HEK293 (cell line): ENCODE results near the gene FBXL7.

Experiments used
- CTCF ChIA-PET: fragments of 350-600 bp; formaldehyde crosslinking; extraction: SDS; loops from one replicate; lab custom pipeline; 2021; ENCODE audit warnings: antibody characterized with exemption; lab: Yijun Ruan, JAX
- POLR2A ChIA-PET: fragments of 300-600 bp; formaldehyde crosslinking; extraction: SDS; loops from one replicate; lab custom pipeline; 2020; ENCODE audit warnings: antibody characterized with exemption, inconsistent platforms; lab: Yijun Ruan, JAX
- H3K27ac ChIP-seq: fragments of 200-500 bp; sonication (Bioruptor generic); 2 replicates; pipeline ENCODE4 v1.5.1; 2014; ENCODE audit warnings: low read depth, low read length, control low read depth, inconsistent platforms; ENCODE audit errors: extremely low read depth
- H3K36me3 ChIP-seq, 2 experiments: fragments of 200-500 bp in 1 of 2; sonication (Bioruptor generic) in 1 of 2; 1 replicate in 1 of 2; 2 replicates in 1 of 2; pipeline ENCODE4 v1.5.1; 2014 to 2017; ENCODE audit warnings: inconsistent platforms in 2 of 2, low read length in 2 of 2; ENCODE audit not compliant: control insufficient read depth in 2 of 2, insufficient read depth in 1 of 2
- H3K4me1 ChIP-seq: fragments of 200-500 bp; sonication (Bioruptor generic); 2 replicates; pipeline ENCODE4 v1.5.1; 2014; ENCODE audit warnings: mild to moderate bottlenecking, low read length, inconsistent platforms; ENCODE audit not compliant: control insufficient read depth, insufficient read depth
- H3K4me3 ChIP-seq: 2 replicates; pipeline ENCODE4 v1.5.1; 2011; ENCODE audit warnings: low read depth, mild to moderate bottlenecking, control low read depth, low read length, moderate library complexity
- H3K9me3 ChIP-seq: fragments of 200-500 bp; sonication (Bioruptor generic); 2 replicates; pipeline ENCODE4 v1.5.1; 2014; ENCODE audit warnings: low read depth, low read length, inconsistent platforms; ENCODE audit not compliant: control insufficient read depth, insufficient read depth
- BCL11B ChIP-seq: fragments of 450-650 bp; formaldehyde crosslinking; IDR thresholded peaks from 2 replicates; pipeline ENCODE4 v1.5.1; 2016; ENCODE audit warnings: low read depth, missing biosample characterization, missing genetic modification characterization
- GLI4 ChIP-seq: fragments of 450-650 bp; formaldehyde crosslinking; IDR thresholded peaks from 2 replicates; pipeline ENCODE4 v1.5.1; 2016; ENCODE audit warnings: missing biosample characterization, missing genetic modification characterization
- KLF9 ChIP-seq: fragments of 450-650 bp; formaldehyde crosslinking; IDR thresholded peaks from 2 replicates; pipeline ENCODE4 v1.5.1; 2016; ENCODE audit warnings: missing biosample characterization, missing genetic modification characterization, low read depth
- SP3 ChIP-seq: fragments of 450-650 bp; formaldehyde crosslinking; IDR thresholded peaks from 2 replicates; pipeline ENCODE4 v1.5.1; 2016; ENCODE audit warnings: missing biosample characterization, missing genetic modification characterization
- TRIM28 ChIP-seq: IDR thresholded peaks from 2 replicates; pipeline ENCODE4 v1.6.1; 2011; ENCODE audit warnings: low read length, control low read depth, borderline replicate concordance
- ZBTB11 ChIP-seq: fragments of 450-650 bp; formaldehyde crosslinking; conservative IDR thresholded peaks from 2 replicates; pipeline ENCODE4 v1.5.1; 2016; ENCODE audit warnings: low read depth, missing biosample characterization, missing genetic modification characterization
- ZBTB7A ChIP-seq: fragments of 450-650 bp; formaldehyde crosslinking; IDR thresholded peaks from 2 replicates; pipeline ENCODE4 v1.5.1; 2016; ENCODE audit warnings: low read depth, missing biosample characterization, missing genetic modification characterization
- ZBTB8A ChIP-seq: fragments of 450-650 bp; formaldehyde crosslinking; IDR thresholded peaks from 2 replicates; pipeline ENCODE4 v1.5.1; 2016; ENCODE audit warnings: missing biosample characterization, missing genetic modification characterization
- ZFP41 ChIP-seq: fragments of 450-650 bp; formaldehyde crosslinking; IDR thresholded peaks from 2 replicates; pipeline ENCODE4 v1.5.1; 2016; ENCODE audit warnings: missing biosample characterization, missing genetic modification characterization, borderline replicate concordance
- ZNF132 ChIP-seq: fragments of 450-650 bp; formaldehyde crosslinking; IDR thresholded peaks from 2 replicates; pipeline ENCODE4 v1.5.1; 2017; ENCODE audit warnings: missing biosample characterization, missing genetic modification characterization, borderline replicate concordance
- ZNF174 ChIP-seq: fragments of 450-650 bp; formaldehyde crosslinking; IDR thresholded peaks from 2 replicates; pipeline ENCODE4 v1.5.0; 2017; ENCODE audit warnings: missing biosample characterization, mild to moderate bottlenecking, missing genetic modification characterization
- ZNF18 ChIP-seq: fragments of 450-650 bp; formaldehyde crosslinking; IDR thresholded peaks from 2 replicates; pipeline ENCODE4 v1.5.1; 2016; ENCODE audit warnings: missing biosample characterization, missing genetic modification characterization
- ZNF2 ChIP-seq: fragments of 450-650 bp; formaldehyde crosslinking; IDR thresholded peaks from 2 replicates; pipeline ENCODE4 v1.5.1; 2016; ENCODE audit warnings: missing biosample characterization, missing genetic modification characterization
- ZNF202 ChIP-seq: fragments of 450-650 bp; formaldehyde crosslinking; IDR thresholded peaks from 2 replicates; pipeline ENCODE4 v1.5.1; 2016; ENCODE audit warnings: missing biosample characterization, missing genetic modification characterization, borderline replicate concordance
- ZNF324 ChIP-seq: fragments of 450-650 bp; formaldehyde crosslinking; IDR thresholded peaks from 2 replicates; pipeline ENCODE4 v1.5.1; 2016; ENCODE audit warnings: missing biosample characterization, missing genetic modification characterization
- ZNF37A ChIP-seq: fragments of 450-650 bp; IDR thresholded peaks from 2 replicates; pipeline ENCODE4 v1.5.1; 2018; ENCODE audit warnings: missing biosample characterization, missing genetic modification characterization
- ZNF416 ChIP-seq: fragments of 450-650 bp; formaldehyde crosslinking; IDR thresholded peaks from 2 replicates; pipeline ENCODE4 v1.5.1; 2016; ENCODE audit warnings: missing biosample characterization, missing genetic modification characterization
- ZNF48 ChIP-seq: fragments of 450-650 bp; formaldehyde crosslinking; IDR thresholded peaks from 2 replicates; pipeline ENCODE4 v1.5.1; 2016; ENCODE audit warnings: missing biosample characterization, missing genetic modification characterization
- TF ChIP-seq, protein P1 (sequence below): fragments of 450-650 bp; formaldehyde crosslinking; IDR thresholded peaks from 2 replicates; pipeline ENCODE4 v1.5.1; 2016; ENCODE audit warnings: missing biosample characterization, missing genetic modification characterization
- TF ChIP-seq, protein P2 (sequence below): fragments of 450-650 bp; formaldehyde crosslinking; IDR thresholded peaks from 2 replicates; pipeline ENCODE4 v1.5.1; 2016; ENCODE audit warnings: missing biosample characterization, missing genetic modification characterization

Gene FBXL7

GRCh38 chr5:15650266-15650665, 150.3 kb downstream of the FBXL7 start:
- Histone ChIP-seq H3K4me3 (no peak overlapping the region), H3K9me3 (no peaks in the 10 kb centered on the region), H3K36me3 (no peaks in the 10 kb centered on the region), H3K4me1 (no peaks in the 10 kb centered on the region), H3K27ac (no peak overlapping the region)
- ChIA-PET CTCF (no interaction called here), POLR2A (no interaction called here)
- TF ChIP-seq ZNF48 (tag by site-specific recombination) (no peak), ZNF132 (tag by site-specific recombination) (no peak), ZNF416 (tag by site-specific recombination) (no peak), ZFP41 (tag by site-specific recombination) (no peak), ZNF37A (tag by site-specific recombination) (no peak), ZNF202 (tag by site-specific recombination) (no peak), ZBTB11 (no peak)

DNA sequence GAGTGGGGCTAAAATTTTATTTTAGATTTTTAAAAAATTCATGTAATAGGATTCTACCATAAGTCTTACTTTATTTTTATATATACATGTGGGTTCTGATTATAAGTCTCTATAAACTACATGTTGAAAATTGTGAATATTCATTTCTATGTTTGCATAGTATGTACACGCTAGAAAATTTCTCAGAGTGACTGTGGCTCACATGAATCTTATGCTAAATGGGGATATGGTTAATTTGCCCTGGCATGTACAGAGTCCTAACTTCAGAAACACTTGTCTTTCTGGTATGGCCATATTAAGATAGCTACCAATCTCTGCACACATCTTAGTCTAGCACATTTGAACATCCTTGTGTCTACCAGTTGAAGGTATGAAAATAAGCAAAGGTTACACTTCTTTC, 154.8 kb downstream of the FBXL7 start:
- no peaks in the 10 kb centered on the region for H3K9me3 ChIP-seq
- no peaks in the 10 kb centered on the region for H3K36me3 ChIP-seq
- TF ChIP-seq GLI4 (tag by site-specific recombination) (no peak), ZNF324 (tag by site-specific recombination) (no peak), ZNF18 (no peak), BCL11B (tag by site-specific recombination) (no peak), ZBTB7A (tag by site-specific recombination) (no peak), TRIM28 (no peak), ZBTB8A (tag by site-specific recombination) (no peak), KLF9 (no peak), SP3 (no peak), ZNF174 (no peak), ZNF2 (tag by site-specific recombination) (no peak)
- TF ChIP-seq, protein P1, sequence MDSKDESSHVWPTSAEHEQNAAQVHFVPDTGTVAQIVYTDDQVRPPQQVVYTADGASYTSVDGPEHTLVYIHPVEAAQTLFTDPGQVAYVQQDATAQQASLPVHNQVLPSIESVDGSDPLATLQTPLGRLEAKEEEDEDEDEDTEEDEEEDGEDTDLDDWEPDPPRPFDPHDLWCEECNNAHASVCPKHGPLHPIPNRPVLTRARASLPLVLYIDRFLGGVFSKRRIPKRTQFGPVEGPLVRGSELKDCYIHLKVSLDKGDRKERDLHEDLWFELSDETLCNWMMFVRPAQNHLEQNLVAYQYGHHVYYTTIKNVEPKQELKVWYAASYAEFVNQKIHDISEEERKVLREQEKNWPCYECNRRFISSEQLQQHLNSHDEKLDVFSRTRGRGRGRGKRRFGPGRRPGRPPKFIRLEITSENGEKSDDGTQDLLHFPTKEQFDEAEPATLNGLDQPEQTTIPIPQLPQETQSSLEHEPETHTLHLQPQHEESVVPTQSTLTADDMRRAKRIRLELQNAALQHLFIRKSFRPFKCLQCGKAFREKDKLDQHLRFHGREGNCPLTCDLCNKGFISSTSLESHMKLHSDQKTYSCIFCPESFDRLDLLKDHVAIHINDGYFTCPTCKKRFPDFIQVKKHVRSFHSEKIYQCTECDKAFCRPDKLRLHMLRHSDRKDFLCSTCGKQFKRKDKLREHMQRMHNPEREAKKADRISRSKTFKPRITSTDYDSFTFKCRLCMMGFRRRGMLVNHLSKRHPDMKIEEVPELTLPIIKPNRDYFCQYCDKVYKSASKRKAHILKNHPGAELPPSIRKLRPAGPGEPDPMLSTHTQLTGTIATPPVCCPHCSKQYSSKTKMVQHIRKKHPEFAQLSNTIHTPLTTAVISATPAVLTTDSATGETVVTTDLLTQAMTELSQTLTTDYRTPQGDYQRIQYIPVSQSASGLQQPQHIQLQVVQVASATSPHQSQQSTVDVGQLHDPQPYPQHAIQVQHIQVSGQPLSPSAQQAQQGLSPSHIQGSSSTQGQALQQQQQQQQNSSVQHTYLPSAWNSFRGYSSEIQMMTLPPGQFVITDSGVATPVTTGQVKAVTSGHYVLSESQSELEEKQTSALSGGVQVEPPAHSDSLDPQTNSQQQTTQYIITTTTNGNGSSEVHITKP (tag by site-specific recombination) = no peak
- TF ChIP-seq, protein P2, sequence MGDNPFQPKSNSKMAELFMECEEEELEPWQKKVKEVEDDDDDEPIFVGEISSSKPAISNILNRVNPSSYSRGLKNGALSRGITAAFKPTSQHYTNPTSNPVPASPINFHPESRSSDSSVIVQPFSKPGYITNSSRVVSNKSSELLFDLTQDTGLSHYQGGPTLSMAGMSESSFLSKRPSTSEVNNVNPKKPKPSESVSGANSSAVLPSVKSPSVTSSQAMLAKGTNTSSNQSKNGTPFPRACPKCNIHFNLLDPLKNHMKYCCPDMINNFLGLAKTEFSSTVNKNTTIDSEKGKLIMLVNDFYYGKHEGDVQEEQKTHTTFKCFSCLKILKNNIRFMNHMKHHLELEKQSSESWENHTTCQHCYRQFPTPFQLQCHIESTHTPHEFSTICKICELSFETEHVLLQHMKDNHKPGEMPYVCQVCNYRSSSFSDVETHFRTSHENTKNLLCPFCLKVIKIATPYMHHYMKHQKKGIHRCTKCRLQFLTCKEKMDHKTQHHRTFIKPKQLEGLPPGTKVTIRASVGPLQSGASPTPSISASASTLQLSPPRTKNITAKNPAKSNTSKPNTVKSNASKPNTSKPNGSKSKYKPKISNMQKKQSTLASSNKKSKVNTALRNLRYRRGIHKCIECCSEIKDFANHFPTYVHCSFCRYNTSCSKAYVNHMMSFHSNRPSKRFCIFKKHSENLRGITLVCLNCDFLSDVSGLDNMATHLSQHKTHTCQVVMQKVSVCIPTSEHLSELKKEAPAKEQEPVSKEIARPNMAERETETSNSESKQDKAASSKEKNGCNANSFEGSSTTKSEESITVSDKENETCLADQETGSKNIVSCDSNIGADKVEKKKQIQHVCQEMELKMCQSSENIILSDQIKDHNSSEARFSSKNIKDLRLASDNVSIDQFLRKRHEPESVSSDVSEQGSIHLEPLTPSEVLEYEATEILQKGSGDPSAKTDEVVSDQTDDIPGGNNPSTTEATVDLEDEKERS (tag by site-specific recombination) = no peak
- POLR2A ChIA-PET = no interaction called here
- H3K4me3 ChIP-seq = no peak overlapping the region
- no peak overlapping the region for H3K27ac ChIP-seq
- H3K4me1 ChIP-seq = no peaks in the 10 kb centered on the region
- CTCF ChIA-PET = interaction anchor here (0.6 kb wide), 1 partner anchor 170 kb away, joined by 3 read pairs; no protein-coding TSS in a partner anchor
